HG03025 (cell line): ENCODE measurements around the gene HIC2.
"Not testable (repeated sequence)": the region's sequence is repeated elsewhere in the genome, so short reads cannot be mapped to it uniquely, and the experiment has no call there.

Experiments used
- ATAC-seq: cut with Tn5 transposase; IDR thresholded peaks from one replicate; pipeline ENCODE4 v1.9.1; 2021; ENCODE audit warnings: mild to moderate bottlenecking, moderate library complexity; ENCODE audit not compliant: unreplicated experiment, low FRiP score

HIC2 gene

GRCh38 chr22:21489149-21489680 is 72.0 kb downstream of the HIC2 start:
- ATAC-seq, result not testable (repeated sequence)

DNA sequence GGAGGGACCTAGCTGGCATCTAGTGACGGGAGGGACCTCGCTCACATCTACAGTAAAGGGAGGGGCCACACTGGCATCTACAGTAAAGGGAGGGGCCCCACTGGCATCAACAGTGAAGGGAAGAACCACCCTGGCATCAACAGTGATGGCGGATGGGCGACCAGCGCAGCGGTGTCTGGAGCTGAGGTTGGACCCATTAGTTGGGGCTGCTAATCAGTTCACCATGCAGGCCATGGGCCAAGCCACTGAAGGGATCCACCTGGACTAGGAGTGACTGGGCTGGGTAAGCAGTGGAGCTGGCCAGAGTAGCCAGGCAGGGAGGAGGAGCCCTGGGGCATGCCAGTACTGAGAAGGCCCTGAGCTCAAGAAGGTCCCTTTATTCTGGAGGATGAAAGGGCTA is 73.4 kb downstream of the HIC2 start:
- ATAC-seq, result not testable (repeated sequence)

DNA sequence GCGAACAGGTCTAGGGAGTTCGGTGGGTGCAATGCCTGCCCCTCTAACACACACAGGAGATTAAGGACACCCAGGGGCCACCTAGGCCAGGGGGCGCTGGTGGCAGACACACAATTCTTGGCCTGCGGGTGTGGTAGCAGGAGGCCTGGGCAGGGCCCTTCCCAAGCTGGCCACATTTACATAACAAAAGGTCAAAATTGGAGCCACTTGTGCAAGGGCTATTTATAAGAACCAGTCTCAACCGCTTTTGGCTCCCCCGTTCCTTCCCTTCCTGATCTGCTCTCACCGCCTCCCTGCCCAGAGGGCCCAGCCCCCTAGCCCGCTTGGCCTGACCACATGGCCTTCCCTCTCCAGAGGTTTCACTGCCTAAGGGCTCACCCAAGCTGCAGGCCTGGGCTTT is 75.1 kb downstream of the HIC2 start:
- not testable (repeated sequence) for ATAC-seq

DNA sequence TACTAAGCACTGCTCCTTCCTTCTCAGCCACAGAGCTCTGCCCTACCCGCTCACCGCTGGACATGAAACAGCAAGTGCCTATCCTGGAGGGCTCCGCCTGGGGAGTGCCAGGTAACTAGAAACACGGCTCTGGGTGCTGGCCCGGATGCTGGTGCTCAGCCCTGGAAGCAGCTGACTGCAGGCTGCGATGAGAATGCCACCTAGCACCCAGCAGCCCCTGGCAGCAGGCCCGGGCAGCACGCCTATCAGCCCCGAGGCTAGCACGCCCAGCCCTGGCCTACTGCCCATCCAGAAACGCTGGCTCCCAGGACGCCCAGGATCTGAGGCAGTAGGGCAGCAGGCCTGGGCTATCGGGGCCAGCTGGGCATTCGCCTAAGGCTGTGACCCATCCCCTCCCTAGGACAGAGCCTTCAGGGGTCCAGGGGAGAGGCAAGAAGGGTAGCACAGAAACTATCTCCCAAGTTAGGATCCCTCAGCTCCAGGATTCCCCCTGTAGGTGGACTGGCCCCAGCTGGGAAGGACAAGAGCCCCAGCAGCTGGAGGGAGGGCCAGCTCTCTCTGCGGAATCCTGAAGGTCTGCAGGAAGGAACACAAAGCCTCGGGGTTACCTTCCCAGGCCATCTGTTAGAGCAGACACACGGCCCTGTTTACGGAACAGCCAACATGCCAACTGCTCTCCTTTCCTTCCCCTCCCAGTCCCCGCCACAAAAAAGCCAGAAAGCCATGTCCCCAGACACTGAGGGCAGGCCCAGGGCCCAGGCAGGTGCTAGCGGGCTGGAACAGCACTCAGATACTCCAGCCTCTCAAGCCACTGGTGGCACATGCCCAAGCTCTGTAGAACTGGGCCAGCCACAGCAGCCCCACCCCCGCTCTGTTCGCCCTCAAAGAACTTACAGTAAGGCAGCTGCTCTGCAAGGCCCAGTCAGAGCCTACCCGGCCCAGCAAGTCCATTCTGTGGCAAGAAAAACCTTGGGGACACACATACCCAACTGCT is 76.9 kb downstream of the HIC2 start:
- ATAC-seq, result not testable (repeated sequence)

DNA sequence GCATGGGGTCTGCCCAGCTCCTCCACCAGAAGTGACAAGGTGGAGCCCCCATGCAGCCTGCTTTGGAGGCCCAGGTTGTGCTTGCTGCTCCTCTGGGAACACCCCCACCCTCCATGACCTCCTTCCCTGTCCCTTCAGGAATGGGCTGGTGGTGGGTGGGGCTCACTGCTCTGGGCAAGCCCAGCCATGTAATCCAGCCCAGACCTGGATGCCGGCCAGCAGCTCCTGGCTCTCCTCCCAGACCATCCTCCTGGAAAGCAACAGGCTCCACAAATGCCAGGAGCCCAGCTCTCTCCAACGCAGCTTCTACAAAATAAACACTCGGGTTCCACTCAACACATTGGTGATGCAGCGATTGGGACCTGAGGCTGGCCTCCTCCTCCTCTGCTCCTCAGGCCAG is 80.8 kb downstream of the HIC2 start:
- not testable (repeated sequence) for ATAC-seq

GRCh38 chr22:21498489-21498888 is 81.3 kb downstream of the HIC2 start:
- ATAC-seq, result not testable (repeated sequence)

DNA sequence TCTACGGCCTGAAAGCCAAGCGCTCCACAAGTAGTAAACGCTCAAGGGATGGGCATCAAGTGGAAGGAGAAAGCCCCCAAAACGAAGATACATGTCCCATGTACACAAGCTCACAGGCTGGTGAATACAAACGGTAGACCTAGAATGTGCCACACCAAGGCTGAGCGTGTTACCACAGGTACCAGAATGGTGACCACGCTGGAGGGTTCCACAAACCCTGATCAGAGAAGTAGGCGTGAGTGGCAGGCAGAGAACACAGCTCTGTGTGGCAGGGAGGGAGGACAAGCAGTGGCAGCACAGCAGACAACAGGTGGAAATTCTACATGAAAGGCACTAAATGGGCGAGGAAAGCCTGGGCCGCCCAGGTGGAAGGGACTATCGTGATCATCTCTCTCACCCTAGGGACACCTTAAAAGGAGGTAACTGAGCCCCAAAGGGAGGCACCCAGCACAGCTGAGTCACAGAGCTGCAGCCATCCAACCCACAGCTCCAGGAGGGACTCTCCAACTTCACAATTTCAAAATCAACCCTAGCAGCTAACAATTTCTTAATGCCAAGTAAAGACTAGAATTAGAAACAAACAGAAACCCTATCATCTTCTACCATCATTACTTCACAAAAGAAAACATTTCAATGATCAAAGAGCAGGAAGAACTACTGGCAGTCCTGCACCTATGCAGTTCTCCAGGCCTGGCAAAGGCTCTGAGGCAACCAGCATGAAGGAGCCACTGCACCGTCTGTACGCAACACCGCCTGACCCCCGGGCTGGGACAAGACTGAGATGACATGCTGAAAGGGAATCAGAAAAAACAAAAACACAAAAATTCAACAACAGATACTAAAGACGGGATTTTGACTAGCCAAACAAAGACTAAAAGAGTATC is 82.7 kb downstream of the HIC2 start:
- not testable (repeated sequence) for ATAC-seq
